KMS-11 (cell line): ENCODE results near the gene CD93.

Experiments
- H2AFZ ChIP-seq: fragments of 200-600 bp; sonication (generic); 2 replicates; pipeline ENCODE4 v1.6.1; 2016; ENCODE audit warnings: antibody characterized with exemption, mixed run types, low read depth
- H3K27ac ChIP-seq: fragments of 200-600 bp; sonication (generic); 2 replicates; pipeline ENCODE4 v1.6.1; 2016; ENCODE audit warnings: mild to moderate bottlenecking, mixed run types
- H3K27me3 ChIP-seq: fragments of 200-600 bp; sonication (generic); 2 replicates; pipeline ENCODE4 v1.6.1; 2017; ENCODE audit warnings: mild to moderate bottlenecking, low read depth, mixed run types, moderate library complexity; ENCODE audit not compliant: insufficient read depth
- H3K36me3 ChIP-seq: fragments of 200-600 bp; sonication (generic); 2 replicates; pipeline ENCODE4 v1.6.1; 2017; ENCODE audit warnings: mild to moderate bottlenecking, mixed run types; ENCODE audit not compliant: insufficient read depth
- H3K4me1 ChIP-seq: fragments of 200-600 bp; sonication (generic); 2 replicates; pipeline ENCODE4 v1.6.1; 2016; ENCODE audit warnings: mild to moderate bottlenecking, low read depth, mixed run types; ENCODE audit not compliant: poor library complexity, severe bottlenecking
- H3K4me2 ChIP-seq: fragments of 200-600 bp; sonication (generic); 2 replicates; pipeline ENCODE4 v1.7.0; 2016; ENCODE audit warnings: mild to moderate bottlenecking, mixed run types
- H3K4me3 ChIP-seq: fragments of 200-600 bp; sonication (generic); IDR thresholded peaks from 2 replicates; pipeline ENCODE4 v1.6.1; 2017; ENCODE audit warnings: low read depth, low read length, mixed read lengths; ENCODE audit not compliant: insufficient read depth
- H3K79me2 ChIP-seq: fragments of 200-600 bp; sonication (generic); 2 replicates; pipeline ENCODE4 v1.6.1; 2016; ENCODE audit warnings: low read depth, mixed run types; ENCODE audit not compliant: insufficient read depth
- H3K9ac ChIP-seq: fragments of 200-600 bp; sonication (generic); 2 replicates; pipeline ENCODE4 v1.6.1; 2016; ENCODE audit warnings: mild to moderate bottlenecking, mixed run types
- H4K20me1 ChIP-seq: fragments of 200-600 bp; sonication (generic); 2 replicates; pipeline ENCODE4 v1.6.1; 2016; ENCODE audit warnings: mild to moderate bottlenecking, mixed run types; ENCODE audit not compliant: insufficient read depth
- CTCF ChIP-seq: fragments of 200-600 bp; sonication (generic); conservative IDR thresholded peaks from 2 replicates; pipeline ENCODE4 v1.6.1; 2017; ENCODE audit warnings: low read depth, mild to moderate bottlenecking, antibody characterized with exemption, low read length, moderate library complexity, mixed read lengths

CD93 gene

DNA sequence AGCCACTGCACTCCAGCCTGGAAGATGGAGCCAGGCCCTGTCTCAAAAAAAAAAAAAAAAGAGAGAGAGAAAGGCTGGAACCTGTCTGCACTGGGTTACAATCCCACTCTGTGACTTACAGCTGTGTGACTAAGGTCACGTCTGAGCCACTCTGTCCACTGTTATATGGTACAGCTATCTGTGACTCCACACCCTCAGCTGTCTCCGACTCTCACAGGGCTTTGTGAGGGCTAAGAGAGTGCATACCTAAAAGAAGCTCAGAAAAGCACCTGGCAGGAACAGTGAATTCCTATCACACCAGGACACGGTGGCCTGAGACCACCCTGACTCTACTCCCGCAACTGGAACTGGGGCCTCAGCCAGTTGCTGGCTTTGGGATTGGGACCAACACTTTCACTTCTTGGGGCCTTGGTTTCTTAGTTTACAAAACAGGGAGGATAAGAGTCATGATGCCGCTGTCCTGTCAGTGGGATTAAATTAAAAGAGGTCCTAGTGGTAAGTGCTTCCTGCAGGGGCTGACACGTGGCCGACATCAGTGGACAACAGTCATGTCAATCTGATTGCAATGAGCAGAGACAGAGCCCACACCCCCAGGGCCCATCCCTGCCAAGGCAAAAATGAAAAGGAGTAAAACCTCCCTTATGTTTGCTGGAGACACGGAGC, 5.7 kb upstream of the CD93 start:
- no peaks in the 10 kb centered on the region for H3K27me3 ChIP-seq
- H3K4me2 ChIP-seq, result no peak overlapping the region
- H3K36me3 ChIP-seq, result no peaks in the 10 kb centered on the region
- H4K20me1 ChIP-seq, result no peaks in the 10 kb centered on the region
- H2AFZ ChIP-seq, result no peak overlapping the region
- no peak overlapping the region for H3K9ac ChIP-seq
- no peak for TF ChIP-seq CTCF
- no peaks in the 10 kb centered on the region for H3K79me2 ChIP-seq
- H3K4me1 ChIP-seq, result no peaks in the 10 kb centered on the region
- no peak overlapping the region for H3K4me3 ChIP-seq
- H3K27ac ChIP-seq, result no peak overlapping the region

- no peak for TF ChIP-seq CTCF
- Histone ChIP-seq H3K4me2 (no peak overlapping the region), H3K9ac (no peak overlapping the region), H2AFZ (no peak overlapping the region), H4K20me1 (no peaks in the 10 kb centered on the region), H3K4me1 (no peaks in the 10 kb centered on the region), H3K27ac (no peak overlapping the region), H3K36me3 (no peaks in the 10 kb centered on the region), H3K79me2 (no peaks in the 10 kb centered on the region), H3K4me3 (no peak overlapping the region), H3K27me3 (no peaks in the 10 kb centered on the region)
Measured at GRCh38 chr20:23090878-23091277, 4.8 kb upstream of the CD93 start.

DNA sequence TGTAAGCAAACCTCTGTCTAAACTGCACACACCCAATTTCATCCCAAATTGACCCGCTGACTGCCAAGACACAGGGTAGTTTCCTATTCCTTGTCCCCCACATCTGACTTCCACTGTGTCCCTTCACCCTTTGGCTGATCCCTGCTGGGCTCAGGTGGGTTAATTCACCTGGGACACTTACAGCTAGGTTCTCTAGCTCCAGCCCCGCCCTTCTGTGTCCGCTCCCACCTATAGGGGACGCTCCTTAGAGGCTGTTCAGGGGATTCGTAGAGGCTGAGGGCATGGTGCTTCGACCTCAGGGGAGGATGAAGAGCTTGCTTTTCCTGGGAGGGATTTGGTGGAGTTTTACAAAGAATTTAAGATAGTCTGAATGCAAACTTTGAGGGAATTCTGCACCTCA, 4.0 kb upstream of the CD93 start:
- H4K20me1 ChIP-seq, result no peaks in the 10 kb centered on the region
- no peaks in the 10 kb centered on the region for H3K79me2 ChIP-seq
- no peak for TF ChIP-seq CTCF

DNA sequence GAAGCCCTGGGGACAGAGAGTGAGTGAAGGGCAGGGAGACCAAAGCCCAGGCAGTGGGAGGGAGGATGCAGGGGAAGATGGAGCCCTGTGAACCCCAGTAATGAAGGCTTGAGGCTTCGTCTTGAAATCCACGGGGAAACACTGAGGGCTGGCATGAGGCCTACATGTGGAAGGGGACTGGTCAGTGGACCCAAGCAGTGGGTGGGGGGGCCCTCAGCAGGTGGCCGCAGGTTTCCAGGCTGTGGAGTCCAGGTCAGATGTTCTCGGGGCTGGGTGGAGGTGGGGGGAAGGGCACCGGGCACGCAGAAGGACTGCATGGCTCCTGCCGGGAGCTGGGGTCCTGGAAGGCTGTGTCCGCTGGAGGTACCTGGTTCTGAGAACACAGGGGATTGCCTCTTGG, 2.7 kb upstream of the CD93 start:
- Histone ChIP-seq H3K79me2 (no peaks in the 10 kb centered on the region), H3K27me3 (no peaks in the 10 kb centered on the region), H4K20me1 (no peaks in the 10 kb centered on the region), H3K36me3 (no peaks in the 10 kb centered on the region), H3K4me2 (no peak overlapping the region), H3K4me3 (no peak overlapping the region), H3K4me1 (no peaks in the 10 kb centered on the region), H3K9ac (no peak overlapping the region), H3K27ac (no peak overlapping the region), H2AFZ (no peak overlapping the region)
- no peak for TF ChIP-seq CTCF

More for the DNA sequence above, 4.0 kb upstream of the CD93 start:
- no peak overlapping the region for H3K4me2 ChIP-seq
- no peaks in the 10 kb centered on the region for H3K27me3 ChIP-seq
- H3K4me3 ChIP-seq, result no peak overlapping the region
- H3K4me1 ChIP-seq, result no peaks in the 10 kb centered on the region
- no peak overlapping the region for H3K27ac ChIP-seq
- no peak overlapping the region for H3K9ac ChIP-seq
- no peak overlapping the region for H2AFZ ChIP-seq
- H3K36me3 ChIP-seq, result no peaks in the 10 kb centered on the region
